Upper lobe of left lung (tissue), 6 donors: ENCODE data around the gene ZNF74. TPM values are rescaled to one million over a fixed set of nuclear protein-coding genes. Genes with fewer than 3 reads are reported as not detected.

Experiments used
- ATAC-seq, 2 donors: fragments of 200-7000 bp; cut with Tn5 transposase; one replicate each; pipeline ENCODE4 v1.9.1; 2022; ENCODE audit warnings: mild to moderate bottlenecking in 2 of 2, moderate library complexity in 2 of 2; ENCODE audit not compliant: low FRiP score in 2 of 2
- DNase-seq, 2 donors: peaks; one replicate each; pipeline ENCODE4 v3.0.0-alpha.2; 2019 to 2020
- H3K27ac ChIP-seq, 4 donors: fragments of 200-600 bp; sonication (generic); one replicate each; pipeline ENCODE4 v1.5.1; 2016 to 2019
- H3K27me3 ChIP-seq, 4 donors: fragments of 200-600 bp; sonication (generic); one replicate each; pipeline ENCODE4 v1.5.1; 2017 to 2019
- H3K36me3 ChIP-seq, 4 donors: fragments of 200-600 bp; sonication (generic); one replicate each; pipeline ENCODE4 v1.5.1; 2016 to 2019
- H3K4me1 ChIP-seq, 4 donors: fragments of 200-600 bp; sonication (generic); one replicate each; pipeline ENCODE4 v1.5.1; 2018 to 2019
- H3K4me3 ChIP-seq, 4 donors: fragments of 200-600 bp; sonication (generic); one replicate each; pipeline ENCODE4 v1.5.1; 2017 to 2019; ENCODE audit warnings: mild to moderate bottlenecking in 2 of 4, moderate library complexity in 1 of 4
- H3K9me3 ChIP-seq, 4 donors: fragments of 200-600 bp; sonication (generic); one replicate each; pipeline ENCODE4 v1.5.1; 2018 to 2019
- CTCF ChIP-seq, 6 experiments: fragments of 450-650 bp in 4 of 6; fragments of 200-600 bp in 2 of 6; sonication (generic) in 2 of 6; IDR thresholded peaks; one replicate each; pipeline ENCODE4 v1.5.1; 2016 to 2019; ENCODE audit warnings: antibody characterized with exemption in 6 of 6
- EP300 ChIP-seq, 4 donors: sonication (generic); formaldehyde crosslinking; IDR thresholded peaks; one replicate each; pipeline ENCODE4 v1.5.1; 2017; ENCODE audit warnings: antibody characterized with exemption in 4 of 4, control low read depth in 2 of 4
- POLR2A ChIP-seq, 4 donors: fragments of 450-650 bp; IDR thresholded peaks; one replicate each; pipeline ENCODE4 v1.5.1; 2016 to 2017; ENCODE audit warnings: antibody characterized with exemption in 4 of 4, mild to moderate bottlenecking in 2 of 4
- POLR2AphosphoS5 ChIP-seq, 2 donors: sonication (generic); formaldehyde crosslinking; IDR thresholded peaks; one replicate each; pipeline ENCODE4 v1.5.1; 2017; ENCODE audit warnings: antibody characterized with exemption in 2 of 2
- WGBS, 2 donors: methylation state at CpG; one replicate each; pipeline ENCODE4 v1.1.5; 2017 to 2018; 5-methylcytosine and 5-hydroxymethylcytosine counted together
- total RNA-seq, 6 donors: library from RNA; depleted of rRNA in 4 of 6; stranded (reverse); fragments of >200 nt in 4 of 6; gene quantifications; one replicate each; pipeline versions ENCODE4 v1.1.0 to v1.2.1, GENCODE V29; 2016 to 2021
- donor health status: DM: no; HTN: no; CAD: no; lungs with moderate emphysema.
- donor health status: DM: no; HTN: yes; CAD: no; lungs with severe emphysema.

The ZNF74 gene
- total RNA-seq, 6 donors from 2014 or later = 8.9 to 26.2 (median 12.7) TPM

DNA sequence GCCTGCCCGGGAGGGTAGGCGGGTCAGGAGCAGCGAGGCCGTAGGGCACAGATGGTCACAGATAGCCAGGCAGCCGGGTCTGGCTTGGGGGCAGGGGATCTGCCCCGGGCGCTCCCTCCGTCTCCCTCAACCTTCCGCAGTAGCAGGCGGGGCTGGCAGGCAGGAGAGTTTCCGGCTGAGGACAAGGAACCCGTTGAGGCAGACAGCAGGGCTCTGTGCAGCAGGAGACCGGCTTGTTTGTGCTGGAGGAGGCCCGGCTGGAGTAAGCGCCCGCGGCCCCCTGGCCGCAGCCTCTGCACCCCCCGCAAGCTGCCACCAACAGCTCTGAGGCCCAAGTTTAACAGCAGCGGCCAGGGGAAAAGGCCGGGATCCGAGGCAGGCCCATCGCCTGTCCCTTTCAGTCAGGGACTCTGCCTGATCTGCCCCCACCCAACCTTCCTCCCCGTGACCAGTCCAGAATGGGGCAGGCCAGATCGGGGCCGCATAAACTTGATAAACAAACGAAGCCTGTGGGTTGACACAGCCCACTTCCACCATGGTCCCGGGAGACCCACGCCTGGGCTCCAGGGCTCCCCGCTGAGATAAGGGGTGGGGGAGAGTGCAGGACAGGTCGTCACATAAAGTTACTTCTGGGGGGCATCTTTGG is 30.1 kb downstream of the ZNF74 start:
- no peak for ATAC-seq
- TF ChIP-seq POLR2A (IDR thresholded peaks at IDR 0.05) (no peak), POLR2AphosphoS5 (IDR thresholded peaks at IDR 0.05) (no peak), CTCF (IDR thresholded peaks at IDR 0.05) (no peak), EP300 (IDR thresholded peaks at IDR 0.05) (no peak)
- peak in 1 of 2 donors; percentile 78 for DNase-seq
- H3K27ac ChIP-seq = peak overlapping the region in 2 of 4 donors; percentile 9 to 58
- H3K27me3 ChIP-seq = peaks cover 0 to 14% (median 5%) of the 10 kb centered on the region in 4 donors
- H3K4me1 ChIP-seq = peaks cover 1 to 31% (median 8%) of the 10 kb centered on the region in 4 donors
- no peak overlapping the region for H3K4me3 ChIP-seq
- H3K9me3 ChIP-seq = no peaks in the 10 kb centered on the region
- WGBS, 2 donors = 57 to 62% methylated on average over 9 to 27 of the region's 31 CpGs
- H3K36me3 ChIP-seq = peaks cover 0 to 35% (median 6%) of the 10 kb centered on the region in 4 donors

- Histone ChIP-seq H3K9me3 (no peaks in the 10 kb centered on the region), H3K27ac (peak overlapping the region in 2 of 4 donors; percentile 9 to 58), H3K27me3 (peaks cover 0 to 16% (median 5%) of the 10 kb centered on the region in 4 donors), H3K4me1 (peaks cover 7 to 36% (median 13%) of the 10 kb centered on the region in 4 donors), H3K4me3 (no peak overlapping the region), H3K36me3 (peaks cover 0 to 39% (median 6%) of the 10 kb centered on the region in 4 donors)
- peak in 1 of 2 donors; percentile 74 for DNase-seq
- TF ChIP-seq CTCF (IDR thresholded peaks at IDR 0.05) = no peak
- TF ChIP-seq POLR2AphosphoS5 (IDR thresholded peaks at IDR 0.05) = no peak
- no peak for TF ChIP-seq POLR2A (IDR thresholded peaks at IDR 0.05)
- TF ChIP-seq EP300 (IDR thresholded peaks at IDR 0.05) = no peak
- no peak for ATAC-seq
- WGBS, 2 donors = 75 to 78% methylated on average over 5 to 15 of the region's 15 CpGs
Measured at GRCh38 chr22:20424568-20424931, 30.6 kb downstream of the ZNF74 start.

DNA sequence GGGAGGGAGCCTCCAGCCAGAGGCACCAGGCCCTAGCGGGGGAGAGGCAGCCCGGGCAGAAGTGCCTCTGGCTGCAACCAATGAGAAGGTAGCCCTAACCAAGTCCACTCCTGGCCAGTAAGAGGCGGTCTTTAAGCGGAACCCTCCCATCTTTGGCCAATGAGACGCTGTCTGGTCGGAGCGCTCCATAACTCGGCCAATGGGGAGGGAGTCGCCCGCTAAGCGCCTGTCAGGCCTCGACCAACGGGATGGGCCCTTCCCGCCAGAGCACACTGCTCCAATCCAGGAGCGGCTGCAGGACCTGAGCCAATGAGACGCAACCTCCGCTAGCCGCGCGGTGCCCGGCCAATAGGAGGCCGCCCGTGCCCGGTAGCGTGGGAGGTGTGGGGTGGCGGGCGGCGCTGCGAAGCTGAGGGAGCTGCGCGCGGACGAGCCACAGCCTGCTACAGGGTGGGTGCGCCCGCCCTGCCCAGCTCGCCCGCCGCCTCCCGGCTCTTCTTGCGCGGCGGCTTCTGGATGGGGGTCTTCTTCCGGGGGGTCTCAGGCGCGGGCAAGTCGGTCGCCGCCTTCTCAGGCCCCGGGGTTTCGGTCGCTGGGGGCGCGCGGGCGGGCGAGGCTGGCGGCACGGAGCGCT is 31.1 kb downstream of the ZNF74 start:
- H3K9me3 ChIP-seq = no peaks in the 10 kb centered on the region
- H3K36me3 ChIP-seq = peaks cover 0 to 39% (median 6%) of the 10 kb centered on the region in 4 donors
- peaks cover 0 to 21% (median 5%) of the 10 kb centered on the region in 4 donors for H3K27me3 ChIP-seq
- ATAC-seq (no peak), DNase-seq (peak in 1 of 2 donors; percentile 85)
- WGBS, 2 donors = 66% methylated on average over 7 to 36 of the region's 59 CpGs
- H3K27ac ChIP-seq = peak overlapping the region in 1 of 4 donors; percentile 58
- no peak for TF ChIP-seq EP300 (IDR thresholded peaks at IDR 0.05)
- TF ChIP-seq POLR2A (IDR thresholded peaks at IDR 0.05) = no peak
- no peak for TF ChIP-seq POLR2AphosphoS5 (IDR thresholded peaks at IDR 0.05)
- TF ChIP-seq CTCF (IDR thresholded peaks at IDR 0.05) = no peak
- H3K4me3 ChIP-seq = peak overlapping the region in 3 of 4 donors; percentile 20 to 33 (median 27)
- H3K4me1 ChIP-seq = peaks cover 12 to 41% (median 18%) of the 10 kb centered on the region in 4 donors

GRCh38 chr22:20425566-20426258 is 31.8 kb downstream of the ZNF74 start:
- Histone ChIP-seq H3K27me3 (peaks cover 0 to 28% (median 5%) of the 10 kb centered on the region in 4 donors), H3K36me3 (peaks cover 0 to 39% (median 6%) of the 10 kb centered on the region in 4 donors), H3K4me1 (peaks cover 18 to 48% (median 25%) of the 10 kb centered on the region in 4 donors), H3K4me3 (peak overlapping the region in 3 of 4 donors; percentile 20 to 33 (median 27)), H3K27ac (no peak overlapping the region), H3K9me3 (no peaks in the 10 kb centered on the region)
- no peak for TF ChIP-seq EP300 (IDR thresholded peaks at IDR 0.05)
- no peak for TF ChIP-seq CTCF (IDR thresholded peaks at IDR 0.05)
- TF ChIP-seq POLR2AphosphoS5 (IDR thresholded peaks at IDR 0.05) = no peak
- no peak for TF ChIP-seq POLR2A (IDR thresholded peaks at IDR 0.05)
- no peak for ATAC-seq
- WGBS, 2 donors = 59 to 72% methylated on average over 34 to 57 of the region's 96 CpGs
- peak in 1 of 2 donors; percentile 86 for DNase-seq
